ENCODE data around the gene CUL5.
"Not testable (repeated sequence)": the region's sequence is repeated elsewhere in the genome, so short reads cannot be mapped to it uniquely, and the experiment has no call there.

Gene CUL5

GRCh38 chr11:108111126-108111525 lies 102.4 kb downstream of the CUL5 start:
- in situ Hi-C loops (cut with MboI; ENCODE audit: low sequenced_read_pairs): no loop called here

GRCh38 chr11:108112057-108112456 lies 103.4 kb downstream of the CUL5 start:
- in situ Hi-C loops (cut with MboI; ENCODE audit: low sequenced_read_pairs): no loop called here

GRCh38 chr11:108115500-108116140 lies 106.9 kb downstream of the CUL5 start:
- in situ Hi-C loops (cut with MboI; ENCODE audit: low sequenced_read_pairs): no loop called here

DNA sequence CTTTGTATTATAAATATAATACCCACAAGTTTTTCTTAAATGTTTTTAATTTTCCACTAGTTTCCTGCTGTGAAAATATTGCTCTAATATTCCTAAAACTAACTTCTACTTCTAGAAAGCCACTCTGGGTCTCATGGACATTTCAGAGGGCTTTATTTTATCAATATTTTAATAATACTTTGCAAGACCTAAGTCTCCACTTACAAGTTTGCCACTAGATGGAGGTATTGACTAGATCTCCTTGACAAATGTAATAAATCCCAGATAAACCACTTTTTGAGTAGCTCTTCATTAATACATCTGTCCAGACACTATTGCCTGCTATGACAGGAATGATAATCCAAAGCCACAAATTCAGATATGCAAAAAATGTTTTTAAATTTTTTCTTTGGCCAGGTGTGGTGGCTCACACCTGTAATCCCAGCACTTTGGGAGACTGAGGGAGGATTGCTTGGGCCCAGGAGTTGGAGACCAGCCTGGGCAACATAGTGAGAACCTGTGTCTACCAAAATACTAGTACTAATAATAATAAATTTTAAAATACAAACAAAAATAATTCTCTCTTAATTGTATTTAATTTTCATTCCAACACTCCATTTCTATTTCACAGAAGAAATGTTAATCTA lies 109.2 kb downstream of the CUL5 start:
- in situ Hi-C loops (cut with MboI; ENCODE audit: low sequenced_read_pairs): no loop called here

DNA sequence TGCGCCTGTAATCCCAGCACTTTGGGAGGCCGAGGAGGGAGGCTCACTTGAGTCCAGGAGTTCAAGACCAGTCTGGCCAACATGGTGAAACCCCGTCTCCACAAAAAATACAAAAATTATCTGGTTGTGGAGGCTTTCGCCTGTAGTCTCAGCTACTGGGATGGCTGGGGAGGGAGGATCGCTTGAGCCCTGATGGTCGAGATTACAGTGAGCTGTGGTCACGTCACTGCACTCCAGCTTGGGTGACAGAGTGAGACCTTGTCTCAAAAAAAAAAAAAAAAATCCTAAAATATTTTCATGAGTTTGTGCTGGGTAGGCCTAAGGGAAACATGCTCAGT lies 112.2 kb downstream of the CUL5 start:
- in situ Hi-C loops (cut with MboI; ENCODE audit: low sequenced_read_pairs): loop anchor here (5.0 kb wide), 1 partner anchor 526 kb away; no protein-coding TSS in a partner anchor

DNA sequence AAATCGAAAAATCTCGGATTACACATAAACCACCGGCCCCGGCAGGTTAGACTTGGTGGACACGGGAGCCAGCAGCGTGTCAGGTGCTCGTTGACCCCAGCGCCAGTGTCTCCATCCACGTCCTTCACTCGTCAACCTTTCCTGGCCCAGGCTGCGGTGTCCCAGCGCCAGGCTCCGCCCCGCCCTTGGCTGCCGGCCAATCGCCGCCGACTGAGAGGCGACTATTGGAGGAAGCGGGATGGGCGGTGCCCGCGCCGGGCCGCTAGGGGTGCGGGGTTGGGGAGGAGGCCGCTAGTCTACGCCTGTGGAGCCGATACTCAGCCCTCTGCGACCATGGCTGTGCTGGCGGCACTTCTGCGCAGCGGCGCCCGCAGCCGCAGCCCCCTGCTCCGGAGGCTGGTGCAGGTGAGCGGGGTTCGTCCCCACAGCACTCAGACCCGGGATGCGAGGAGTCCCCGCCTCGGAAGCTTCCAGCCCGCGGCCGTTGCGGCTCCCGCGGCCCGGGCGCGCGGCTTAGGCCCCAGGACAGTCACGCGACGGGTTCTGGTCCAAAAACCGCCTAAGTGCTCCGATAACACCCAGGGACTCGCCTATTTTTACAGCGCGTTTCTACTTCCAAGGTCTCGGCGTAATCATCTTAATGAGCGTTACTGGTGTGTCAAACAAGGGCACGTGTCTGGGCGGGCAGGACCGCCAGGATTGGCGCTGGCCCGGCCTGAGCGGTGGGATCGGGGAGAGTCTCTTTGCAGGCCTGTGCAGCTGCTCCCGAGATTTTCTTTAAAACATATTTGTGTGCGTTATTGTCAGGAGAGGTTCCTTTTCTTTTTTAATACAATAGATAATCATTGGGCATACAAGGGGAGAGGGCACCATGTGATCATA lies 112.8 kb downstream of the CUL5 start, which contains the start of gene ACAT1:
ACAT1 (plus strand) TSS at position 294 of the 882 bp plus-strand sequence; CDS start at position 334, 40 bp downstream.
- in situ Hi-C loops (cut with MboI; ENCODE audit: low sequenced_read_pairs): loop anchor here (5.0 kb wide), 1 partner anchor 526 kb away; no protein-coding TSS in a partner anchor

DNA sequence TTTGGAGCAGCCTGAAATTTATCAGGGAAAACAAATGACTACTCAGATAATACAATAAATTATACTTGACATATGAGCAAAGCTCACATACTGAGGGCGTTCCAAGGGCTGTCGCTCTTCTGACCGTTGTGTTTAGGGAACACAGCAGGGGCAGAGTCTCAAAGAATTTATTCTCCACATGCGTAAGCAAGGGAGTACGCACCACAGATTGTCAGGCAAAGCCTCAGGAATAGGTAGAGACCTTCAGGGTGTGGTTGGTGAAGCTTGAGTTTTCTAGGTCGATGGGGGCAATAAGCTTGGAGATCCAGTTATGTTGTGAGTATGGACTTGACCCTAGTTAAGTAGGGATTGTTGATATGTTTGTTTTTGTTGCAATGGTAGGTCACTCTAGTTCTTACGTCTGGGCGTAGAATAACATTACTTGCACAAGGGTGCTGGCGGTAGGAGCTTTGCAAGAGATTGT lies 113.5 kb downstream of the CUL5 start:
- in situ Hi-C loops (cut with MboI; ENCODE audit: low sequenced_read_pairs): loop anchor here (5.0 kb wide), 1 partner anchor 525 kb away; no protein-coding TSS in a partner anchor

DNA sequence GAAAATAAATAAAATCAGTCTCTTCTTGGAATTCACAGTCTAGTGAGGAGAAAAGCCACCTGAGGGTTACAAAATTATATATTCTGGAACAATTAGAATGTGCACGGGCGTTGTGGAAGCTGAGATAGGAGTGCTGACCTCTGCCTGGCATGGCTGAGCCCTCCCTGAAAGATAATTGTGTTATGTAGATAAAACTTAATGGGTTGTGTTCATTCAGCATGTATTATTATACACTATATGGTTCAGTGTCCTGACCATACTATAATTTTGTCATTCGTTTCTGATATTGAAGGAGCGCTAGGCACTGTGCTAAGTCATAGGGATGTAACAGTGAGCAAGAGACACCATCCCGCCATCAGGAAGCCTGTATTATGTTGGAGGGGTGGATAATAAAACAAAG lies 116.4 kb downstream of the CUL5 start:
- in situ Hi-C loops (cut with MboI; ENCODE audit: low sequenced_read_pairs): no loop called here

DNA sequence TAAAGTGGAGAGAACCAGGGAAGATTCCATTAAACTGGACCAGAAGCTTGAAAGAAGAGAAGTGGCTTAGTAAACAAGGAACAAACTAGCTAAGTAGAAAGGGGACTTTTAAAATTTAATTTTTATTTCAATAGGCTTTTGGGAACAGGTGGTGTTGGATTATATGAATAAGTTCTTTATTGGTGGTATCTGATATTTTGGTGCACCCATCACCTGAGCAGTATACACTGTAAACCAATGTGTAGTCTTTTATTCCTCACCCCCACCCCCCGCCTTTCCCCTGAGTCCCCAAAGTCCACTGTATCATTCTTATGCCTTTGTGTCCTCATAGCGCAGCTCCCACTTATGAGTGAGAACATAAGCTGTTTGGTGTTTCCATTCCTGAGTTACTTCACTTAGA lies 120.1 kb downstream of the CUL5 start:
- in situ Hi-C loops (cut with MboI; ENCODE audit: low sequenced_read_pairs): no loop called here

GRCh38 chr11:108131993-108132392 lies 123.3 kb downstream of the CUL5 start:
- in situ Hi-C loops (cut with MboI; ENCODE audit: low sequenced_read_pairs): no loop called here

GRCh38 chr11:108132993-108133538 lies 124.4 kb downstream of the CUL5 start:
- in situ Hi-C loops (cut with MboI; ENCODE audit: low sequenced_read_pairs): not testable (repeated sequence)

DNA sequence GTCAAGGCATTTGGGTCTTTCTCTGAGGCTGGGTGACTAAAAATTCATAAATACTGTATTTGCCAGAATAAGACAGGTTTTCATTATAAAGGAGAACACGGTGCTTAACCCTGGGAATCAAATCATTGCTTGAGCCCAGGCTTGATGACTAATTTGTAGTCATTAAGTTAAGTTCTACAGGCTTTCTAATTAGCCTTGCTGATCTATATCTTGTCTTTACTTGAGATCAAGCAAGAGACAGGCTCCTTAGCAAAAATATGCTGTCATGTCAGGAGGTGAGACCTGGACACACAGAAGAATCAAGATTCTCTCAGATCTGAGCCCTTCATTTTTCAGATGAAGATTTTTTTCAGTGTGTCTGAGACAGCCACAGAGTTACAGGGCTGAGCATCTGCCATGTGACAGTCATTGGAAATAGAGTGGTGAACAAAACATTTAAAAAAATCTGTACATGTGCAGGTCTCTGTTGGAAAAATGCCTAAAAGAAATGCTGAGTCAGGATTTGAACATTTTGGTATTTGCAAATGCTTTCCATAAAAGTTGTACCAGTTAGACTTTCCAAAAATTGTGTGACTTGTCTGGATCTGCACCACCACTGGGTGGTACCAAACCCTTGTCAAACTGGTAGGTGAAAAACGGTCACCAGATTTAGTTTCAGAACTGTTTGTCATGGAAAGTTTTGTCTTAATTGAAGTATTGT lies 127.3 kb downstream of the CUL5 start:
- in situ Hi-C loops (cut with MboI; ENCODE audit: low sequenced_read_pairs): no loop called here

DNA sequence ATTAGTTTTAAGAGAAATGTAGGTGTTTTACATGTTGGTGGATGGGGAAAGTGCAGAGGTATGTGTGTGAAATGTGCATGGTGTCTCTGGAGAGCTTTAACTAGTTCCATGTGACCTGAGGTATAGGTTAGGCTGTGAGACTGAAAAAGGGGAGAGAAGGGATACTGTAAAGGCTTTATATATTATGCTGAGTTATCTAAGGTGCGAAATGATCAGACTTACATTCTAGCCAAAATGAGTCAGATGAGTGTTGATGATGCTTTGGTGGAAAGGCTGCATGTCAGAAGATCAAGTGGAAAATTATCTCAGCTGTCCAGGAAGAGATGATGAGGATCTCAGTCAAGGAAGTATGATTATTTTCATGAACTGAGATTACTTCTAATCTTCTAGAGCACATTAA lies 128.5 kb downstream of the CUL5 start:
- in situ Hi-C loops (cut with MboI; ENCODE audit: low sequenced_read_pairs): no loop called here

DNA sequence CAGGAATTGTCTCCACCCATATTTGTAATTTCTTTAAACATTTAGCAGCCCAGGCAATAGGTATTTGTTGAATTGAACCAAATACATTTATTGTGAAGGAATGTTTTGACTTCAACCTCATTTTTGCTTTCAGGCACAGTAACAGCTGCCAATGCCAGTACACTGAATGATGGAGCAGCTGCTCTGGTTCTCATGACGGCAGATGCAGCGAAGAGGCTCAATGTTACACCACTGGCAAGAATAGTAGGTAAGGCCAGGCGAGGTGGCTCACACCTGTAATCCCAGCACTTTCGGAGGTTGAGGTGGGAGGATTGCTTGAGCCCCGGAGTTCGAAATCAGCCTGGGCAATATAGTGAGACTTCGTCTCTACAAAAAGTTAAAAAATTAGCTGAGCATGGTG lies 133.6 kb downstream of the CUL5 start:
- in situ Hi-C loops (cut with MboI; ENCODE audit: low sequenced_read_pairs): no loop called here

DNA sequence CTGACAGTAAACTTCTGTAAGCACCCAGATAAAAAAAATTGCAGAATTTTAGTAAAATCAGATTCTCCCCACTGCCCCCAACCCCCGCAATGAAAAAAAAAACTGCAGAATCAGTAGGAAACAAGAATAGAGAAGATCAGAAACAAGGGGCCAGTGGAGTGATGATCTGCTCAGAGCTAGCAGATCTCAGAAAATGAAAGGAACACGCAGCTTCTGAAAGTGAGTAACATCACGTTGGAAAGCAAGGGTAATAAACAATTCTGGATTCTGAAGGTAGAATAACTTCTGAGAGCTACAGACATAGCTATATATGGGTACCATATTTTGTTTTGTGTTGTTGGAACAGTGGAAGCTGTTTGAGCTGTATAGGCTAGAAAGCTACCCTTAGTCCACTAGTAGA lies 135.9 kb downstream of the CUL5 start:
- in situ Hi-C loops (cut with MboI; ENCODE audit: low sequenced_read_pairs): no loop called here

DNA sequence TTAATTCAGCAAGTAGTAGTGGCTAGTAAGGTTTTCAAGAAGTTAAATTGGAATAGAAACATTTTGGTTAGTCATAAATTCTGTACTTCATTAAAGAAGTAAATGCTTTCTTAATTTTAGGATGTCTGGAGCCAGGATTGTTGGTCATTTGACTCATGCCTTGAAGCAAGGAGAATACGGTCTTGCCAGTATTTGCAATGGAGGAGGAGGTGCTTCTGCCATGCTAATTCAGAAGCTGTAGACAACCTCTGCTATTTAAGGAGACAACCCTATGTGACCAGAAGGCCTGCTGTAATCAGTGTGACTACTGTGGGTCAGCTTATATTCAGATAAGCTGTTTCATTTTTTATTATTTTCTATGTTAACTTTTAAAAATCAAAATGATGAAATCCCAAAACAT lies 138.5 kb downstream of the CUL5 start:
- in situ Hi-C loops (cut with MboI; ENCODE audit: low sequenced_read_pairs): no loop called here

- in situ Hi-C loops (cut with MboI; ENCODE audit: low sequenced_read_pairs): no loop called here
Measured at GRCh38 chr11:108148556-108148955, 139.9 kb downstream of the CUL5 start.

DNA sequence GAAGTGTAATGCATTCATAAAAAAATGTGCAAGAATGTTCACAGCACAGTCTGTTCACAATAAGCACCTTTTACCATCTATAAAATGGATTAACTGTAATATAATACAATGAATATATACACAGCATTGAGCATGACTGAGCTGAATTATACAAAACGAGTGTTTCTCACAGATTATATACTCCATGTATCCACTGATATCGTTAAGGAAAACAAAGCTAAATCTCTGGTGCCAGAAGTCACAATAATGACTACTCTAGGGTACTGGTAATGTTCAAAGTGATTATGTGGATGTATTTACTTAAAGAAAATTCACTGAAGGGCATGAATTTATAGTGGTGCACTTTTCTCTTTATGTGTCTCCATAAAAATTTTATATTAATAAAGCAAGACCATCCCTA lies 145.9 kb downstream of the CUL5 start:
- in situ Hi-C loops (cut with MboI; ENCODE audit: low sequenced_read_pairs): no loop called here
